H1 (cell line): ENCODE measurements around the gene BCAM.

ENCODE experiments used
- ATF2 ChIP-seq: IDR thresholded peaks from 2 replicates; pipeline ENCODE4 v1.6.1; 2012; ENCODE audit warnings: low read length, inconsistent platforms
- CTCF ChIP-seq, 3 experiments: IDR thresholded peaks; 1 replicate in 2 of 3; 2 replicates in 1 of 3; pipeline versions ENCODE4 v1.5.1 to v1.6.1; 2011; ENCODE audit warnings: low read length in 3 of 3, mild to moderate bottlenecking in 3 of 3, inconsistent platforms in 2 of 3, low read depth in 1 of 3, moderate library complexity in 1 of 3; ENCODE audit not compliant: insufficient read depth in 1 of 3; ENCODE audit errors: control extremely low read depth in 1 of 3
- MAX ChIP-seq: IDR thresholded peaks from 2 replicates; pipeline ENCODE4 v1.6.1; 2012; ENCODE audit warnings: inconsistent platforms
- POLR2A ChIP-seq, 2 experiments: IDR thresholded peaks; 1 replicate in 1 of 2; 2 replicates in 1 of 2; pipeline ENCODE4 v1.6.1; 2011; ENCODE audit warnings: low read depth in 2 of 2, low read length in 2 of 2, mild to moderate bottlenecking in 2 of 2; ENCODE audit errors: control extremely low read depth in 1 of 2
- RAD21 ChIP-seq, 2 experiments: IDR thresholded peaks in 1 of 2; conservative IDR thresholded peaks in 1 of 2; 2 replicates each; pipeline ENCODE4 v1.6.1; 2011; ENCODE audit warnings: low read depth in 2 of 2, low read length in 2 of 2, improper control_type of control experiment in 1 of 2, inconsistent platforms in 1 of 2, mild to moderate bottlenecking in 1 of 2, moderate library complexity in 1 of 2
- TAF1 ChIP-seq: IDR thresholded peaks from 2 replicates; pipeline ENCODE4 v1.6.1; 2011; ENCODE audit warnings: mild to moderate bottlenecking, low read depth, low read length
- USF2 ChIP-seq: IDR thresholded peaks from 2 replicates; pipeline ENCODE4 v1.6.1; 2011; ENCODE audit warnings: low read length, improper control_type of control experiment
- YY1 ChIP-seq: IDR thresholded peaks from 2 replicates; pipeline ENCODE4 v1.6.1; 2011; ENCODE audit warnings: low read depth, mild to moderate bottlenecking, low read length

- TF ChIP-seq CTCF (IDR thresholded peaks at IDR 0.05; ENCODE audit: control extremely low read depth in 1 of 3, insufficient read depth in 1 of 3, low read depth in 1 of 3, low read length in 3 of 3) (no peak), USF2 (no peak), POLR2A (IDR thresholded peaks at IDR 0.05; ENCODE audit: control extremely low read depth in 1 of 2, low read depth in 2 of 2, low read length in 2 of 2) (no peak), YY1 (no peak), TAF1 (no peak), RAD21 (IDR thresholded peaks at IDR 0.05 in 1 of 2, conservative IDR thresholded peaks at IDR 0.05 in 1 of 2; ENCODE audit: low read depth in 2 of 2, low read length in 2 of 2) (no peak), ATF2 (no peak), MAX (no peak)
Measured at GRCh38 chr19:44822670-44823372, 13.9 kb downstream of the BCAM start.
